H1 (cell line): ENCODE results near the gene UGT1A8. TPM values are rescaled to one million over a fixed set of nuclear protein-coding genes. Genes with fewer than 3 reads are reported as not detected.

Experiments
- RBBP5 ChIP-seq: IDR thresholded peaks from 2 replicates; pipeline ENCODE4 v1.7.1; 2012; ENCODE audit warnings: low read depth, mild to moderate bottlenecking, inconsistent platforms, low read length, moderate library complexity, borderline replicate concordance
- RFX5 ChIP-seq: IDR thresholded peaks from 2 replicates; pipeline ENCODE4 v1.6.1; 2011; ENCODE audit warnings: low read depth, low read length, improper control_type of control experiment, borderline replicate concordance
- RNF2 ChIP-seq: fragments of 200-900, 300-1000 bp; sonication (generic); IDR thresholded peaks from 2 replicates; pipeline ENCODE4 v1.7.1; 2016; ENCODE audit warnings: borderline replicate concordance, low read depth, mild to moderate bottlenecking, antibody characterized with exemption, low read length; ENCODE audit not compliant: poor library complexity, severe bottlenecking; ENCODE audit errors: missing control alignments
- SIX5 ChIP-seq: IDR thresholded peaks from 2 replicates; pipeline ENCODE4 v1.6.1; 2011; ENCODE audit warnings: mild to moderate bottlenecking, low read depth, low read length
- TBP ChIP-seq: IDR thresholded peaks from 2 replicates; pipeline ENCODE4 v1.6.1; 2011; ENCODE audit warnings: low read depth, low read length, improper control_type of control experiment
- YY1 ChIP-seq: IDR thresholded peaks from 2 replicates; pipeline ENCODE4 v1.6.1; 2011; ENCODE audit warnings: low read depth, mild to moderate bottlenecking, low read length
- ZNF274 ChIP-seq: IDR thresholded peaks from 2 replicates; pipeline ENCODE4 v1.7.0; 2012; ENCODE audit warnings: low read length, borderline replicate concordance; ENCODE audit errors: extremely low read depth
- polyA plus RNA-seq, 7 experiments: library from polyadenylated mRNA; depleted of rRNA in 3 of 7; stranded (reverse) in 5 of 7; unstranded in 2 of 7; fragments of >200 nt in 5 of 7; fragments of 200-250 nt in 2 of 7; gene quantifications; 1 replicate in 5 of 7; 2 replicates in 1 of 7; 4 replicates in 1 of 7; pipeline versions ENCODE4 v1.2.1 to v1.2.3, GENCODE V29; 2011 to 2013; ENCODE audit warnings: missing spikeins in 2 of 7, mixed read lengths in 2 of 7
- total RNA-seq: library from RNA; stranded (reverse); fragmentation: NEBNext Ultra II Directional; extraction: Animal tissue kit (Norgen Biotek cat#: 25700); gene quantifications from 2 replicates; pipeline ENCODE4 v1.2.1, GENCODE V29; 2021
- TF ChIP-seq, protein P1 (sequence below): IDR thresholded peaks from 2 replicates; pipeline ENCODE4 v1.6.1; 2011; ENCODE audit warnings: low read length, improper control_type of control experiment

The UGT1A8 gene
- total and polyA plus RNA-seq, 2 of the 8 experiments (the other 6 are each of a cell fraction or from before 2014, with no cell fraction given), result not detected

DNA sequence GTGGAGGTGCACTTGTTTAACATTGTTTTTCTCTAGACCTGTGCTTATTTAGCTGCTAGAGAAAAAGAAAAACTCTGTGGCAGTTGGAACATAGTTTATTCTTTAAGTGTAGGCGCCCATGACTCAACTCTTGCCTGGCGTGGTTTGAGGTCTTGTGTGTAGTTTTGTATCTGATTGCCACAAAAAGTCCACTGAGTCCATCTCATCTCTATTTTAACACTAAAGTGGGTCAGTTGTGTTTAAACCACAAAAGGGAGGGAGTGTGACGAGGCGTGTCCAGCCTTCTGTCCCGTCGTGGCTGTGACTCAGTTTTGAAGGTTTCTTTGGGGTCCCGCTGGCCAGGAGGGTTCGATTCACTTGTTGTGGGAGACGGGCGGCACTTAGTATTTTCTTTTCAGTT, 39.0 kb downstream of the UGT1A8 start (continued):
- TF ChIP-seq, protein P1, sequence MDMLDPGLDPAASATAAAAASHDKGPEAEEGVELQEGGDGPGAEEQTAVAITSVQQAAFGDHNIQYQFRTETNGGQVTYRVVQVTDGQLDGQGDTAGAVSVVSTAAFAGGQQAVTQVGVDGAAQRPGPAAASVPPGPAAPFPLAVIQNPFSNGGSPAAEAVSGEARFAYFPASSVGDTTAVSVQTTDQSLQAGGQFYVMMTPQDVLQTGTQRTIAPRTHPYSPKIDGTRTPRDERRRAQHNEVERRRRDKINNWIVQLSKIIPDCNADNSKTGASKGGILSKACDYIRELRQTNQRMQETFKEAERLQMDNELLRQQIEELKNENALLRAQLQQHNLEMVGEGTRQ, result no peak
- TF ChIP-seq TBP (no peak), YY1 (no peak), RNF2 (no peak), RBBP5 (no peak), RFX5 (no peak), SIX5 (no peak), ZNF274 (no peak)
